Sigmoid colon (tissue), 3 donors: ENCODE data around the gene FAM174B.

Experiments
- POLR2A ChIP-seq, 2 donors: fragments of 450-650 bp; IDR thresholded peaks; one replicate each; pipeline ENCODE4 v1.6.1; 2016; ENCODE audit warnings: antibody characterized with exemption in 2 of 2, mild to moderate bottlenecking in 2 of 2, moderate library complexity in 2 of 2
- TF ChIP-seq, protein P1 (sequence below), 4 experiments: fragments of 450-650 bp in 3 of 4; fragments of 200-600 bp in 1 of 4; IDR thresholded peaks; one replicate each; pipeline ENCODE4 v1.5.1; 2016 to 2019; ENCODE audit warnings: antibody characterized with exemption in 4 of 4, mild to moderate bottlenecking in 3 of 4, moderate library complexity in 2 of 4

DNA sequence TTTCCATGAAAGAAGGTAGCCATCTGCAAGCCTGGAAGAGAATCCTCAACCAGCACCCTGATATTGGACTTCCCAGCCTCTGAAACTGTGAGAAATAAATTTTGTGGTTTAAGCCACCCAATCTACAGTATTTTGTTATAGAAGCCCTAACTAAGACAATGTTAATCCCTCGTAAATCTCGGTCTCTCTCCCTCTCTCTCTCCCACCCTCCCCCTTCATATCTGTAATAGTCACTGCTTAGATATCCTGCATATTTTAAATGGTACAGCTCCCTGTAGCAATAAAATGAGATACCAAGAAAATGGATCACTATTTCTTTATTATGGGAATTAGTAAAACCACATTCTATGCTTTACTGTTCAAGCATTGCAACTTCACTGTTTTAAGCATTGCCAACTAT lies 21.0 kb upstream of the FAM174B start:
- TF ChIP-seq, protein P1, sequence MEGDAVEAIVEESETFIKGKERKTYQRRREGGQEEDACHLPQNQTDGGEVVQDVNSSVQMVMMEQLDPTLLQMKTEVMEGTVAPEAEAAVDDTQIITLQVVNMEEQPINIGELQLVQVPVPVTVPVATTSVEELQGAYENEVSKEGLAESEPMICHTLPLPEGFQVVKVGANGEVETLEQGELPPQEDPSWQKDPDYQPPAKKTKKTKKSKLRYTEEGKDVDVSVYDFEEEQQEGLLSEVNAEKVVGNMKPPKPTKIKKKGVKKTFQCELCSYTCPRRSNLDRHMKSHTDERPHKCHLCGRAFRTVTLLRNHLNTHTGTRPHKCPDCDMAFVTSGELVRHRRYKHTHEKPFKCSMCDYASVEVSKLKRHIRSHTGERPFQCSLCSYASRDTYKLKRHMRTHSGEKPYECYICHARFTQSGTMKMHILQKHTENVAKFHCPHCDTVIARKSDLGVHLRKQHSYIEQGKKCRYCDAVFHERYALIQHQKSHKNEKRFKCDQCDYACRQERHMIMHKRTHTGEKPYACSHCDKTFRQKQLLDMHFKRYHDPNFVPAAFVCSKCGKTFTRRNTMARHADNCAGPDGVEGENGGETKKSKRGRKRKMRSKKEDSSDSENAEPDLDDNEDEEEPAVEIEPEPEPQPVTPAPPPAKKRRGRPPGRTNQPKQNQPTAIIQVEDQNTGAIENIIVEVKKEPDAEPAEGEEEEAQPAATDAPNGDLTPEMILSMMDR (IDR thresholded peaks at IDR 0.05): no peak
- no peak for TF ChIP-seq POLR2A (IDR thresholded peaks at IDR 0.05)
